ENCODE measurements around the gene DYRK3. TPM values are rescaled to one million over a fixed set of nuclear protein-coding genes. Genes with fewer than 3 reads are reported as not detected.

Gene DYRK3
- total RNA-seq, 1 experiment from 2014 or later, result 14.4 TPM

GRCh38 chr1:206691604-206692003, 56.3 kb downstream of the DYRK3 start:
- DNase-seq, result no peak
- H3K27ac ChIP-seq, result no peak overlapping the region
- no peak overlapping the region for H3K4me3 ChIP-seq
- no peaks in the 10 kb centered on the region for H3K27me3 ChIP-seq
- peaks cover 57% of the 10 kb centered on the region for H3K4me1 ChIP-seq
- H3K9me3 ChIP-seq (replicated peaks), result no peaks in the 10 kb centered on the region
- peaks cover 7% of the 10 kb centered on the region for H3K36me3 ChIP-seq

GRCh38 chr1:206693029-206693428, 57.7 kb downstream of the DYRK3 start:
- no peaks in the 10 kb centered on the region for H3K27me3 ChIP-seq
- DNase-seq, result no peak
- no peaks in the 10 kb centered on the region for H3K9me3 ChIP-seq (replicated peaks)
- H3K36me3 ChIP-seq, result peaks cover 12% of the 10 kb centered on the region
- no peak overlapping the region for H3K27ac ChIP-seq
- no peak overlapping the region for H3K4me3 ChIP-seq
- H3K4me1 ChIP-seq, result peaks cover 46% of the 10 kb centered on the region

GRCh38 chr1:206693592-206693991, 58.3 kb downstream of the DYRK3 start:
- Histone ChIP-seq H3K4me3 (no peak overlapping the region), H3K27me3 (no peaks in the 10 kb centered on the region), H3K4me1 (peaks cover 40% of the 10 kb centered on the region), H3K27ac (no peak overlapping the region), H3K36me3 (peaks cover 14% of the 10 kb centered on the region), H3K9me3 (replicated peaks) (no peaks in the 10 kb centered on the region)
- DNase-seq, result no peak

- H3K4me1 ChIP-seq, result peaks cover 35% of the 10 kb centered on the region
- no peaks in the 10 kb centered on the region for H3K27me3 ChIP-seq
- H3K9me3 ChIP-seq (replicated peaks), result no peaks in the 10 kb centered on the region
- peaks cover 14% of the 10 kb centered on the region for H3K36me3 ChIP-seq
- H3K27ac ChIP-seq, result no peak overlapping the region
- no peak overlapping the region for H3K4me3 ChIP-seq
- no peak for DNase-seq
Observed at GRCh38 chr1:206694171-206695124, 59.1 kb downstream of the DYRK3 start.

- no peaks in the 10 kb centered on the region for H3K27me3 ChIP-seq
- H3K4me3 ChIP-seq, result no peak overlapping the region
- peaks cover 43% of the 10 kb centered on the region for H3K4me1 ChIP-seq
- no peak overlapping the region for H3K27ac ChIP-seq
- no peaks in the 10 kb centered on the region for H3K9me3 ChIP-seq (replicated peaks)
- peaks cover 14% of the 10 kb centered on the region for H3K36me3 ChIP-seq
- DNase-seq, result no peak
Observed at GRCh38 chr1:206695733-206696132, 60.4 kb downstream of the DYRK3 start.

GRCh38 chr1:206696812-206697585, 61.7 kb downstream of the DYRK3 start:
- Histone ChIP-seq H3K27ac (no peak overlapping the region), H3K4me1 (peaks cover 45% of the 10 kb centered on the region), H3K9me3 (replicated peaks) (no peaks in the 10 kb centered on the region), H3K4me3 (no peak overlapping the region), H3K36me3 (peaks cover 14% of the 10 kb centered on the region), H3K27me3 (no peaks in the 10 kb centered on the region)
- no peak for DNase-seq

GRCh38 chr1:206698011-206698410, 62.7 kb downstream of the DYRK3 start:
- Histone ChIP-seq H3K36me3 (peaks cover 14% of the 10 kb centered on the region), H3K4me1 (peaks cover 42% of the 10 kb centered on the region), H3K27me3 (no peaks in the 10 kb centered on the region), H3K9me3 (replicated peaks) (no peaks in the 10 kb centered on the region), H3K27ac (no peak overlapping the region), H3K4me3 (no peak overlapping the region)
- DNase-seq, result no peak

Other genes with a start within 250 kb of the DYRK3 start
- gene IKBKE, start 165.1 kb upstream of the DYRK3 start, total RNA-seq (2014; rRNA removed; shearing (Covaris generic)), result 3.1 and 3.5 TPM in 2 replicates
- gene RASSF5, start 128.0 kb upstream of the DYRK3 start, total RNA-seq (2014; rRNA removed; shearing (Covaris generic)), result 9.5 TPM in 2 replicates
- gene EIF2D, start 23.1 kb upstream of the DYRK3 start, total RNA-seq (2014; rRNA removed; shearing (Covaris generic)), result 36.7 and 39.6 TPM in 2 replicates
- 64.4 and 67.6 TPM in 2 replicates for gene MAPKAPK2, start 49.4 kb downstream of the DYRK3 start, total RNA-seq (2014; rRNA removed; shearing (Covaris generic))
- gene IL19, start 135.2 kb downstream of the DYRK3 start, total RNA-seq (2014; rRNA removed; shearing (Covaris generic)), result not detected in 2 replicates
- 0.16 TPM in 1 of 2 replicates, not detected in the other for gene IL10, start 137.0 kb downstream of the DYRK3 start, total RNA-seq (2014; rRNA removed; shearing (Covaris generic))
- gene IL20, start 230.1 kb downstream of the DYRK3 start, total RNA-seq (2014; rRNA removed; shearing (Covaris generic)), result not detected in 2 replicates

All from SJCRH30 (cell line).